ENCODE measurements around the gene SLC9A6.

SLC9A6 gene

GRCh38 chrX:135985157-135985972 lies at the start of gene SLC9A6:
Gene SLC9A6 (plus strand): TSS chrX:135985435. CDS start chrX:135985659, 224 bp downstream.
- FAIRE-seq = no peak

- peak; percentile 13 for FAIRE-seq
Measured at GRCh38 chrX:135944486-135944885, 40.7 kb upstream of the SLC9A6 start.

GRCh38 chrX:135951291-135951690 lies 33.9 kb upstream of the SLC9A6 start:
- no peak for FAIRE-seq

- no peak for FAIRE-seq
Measured at GRCh38 chrX:135973025-135973547, 12.1 kb upstream of the SLC9A6 start.

- FAIRE-seq = no peak
Measured at GRCh38 chrX:135973548-135974278, 11.5 kb upstream of the SLC9A6 start, which contains the start of gene MMGT1. Gene MMGT1 (minus strand): TSS chrX:135973988. CDS start chrX:135973675, 313 bp downstream.

- no peak for FAIRE-seq
Measured at GRCh38 chrX:135974279-135974856, 10.9 kb upstream of the SLC9A6 start.

- FAIRE-seq = no peak
Measured at GRCh38 chrX:135975421-135975820, 9.8 kb upstream of the SLC9A6 start.

- no peak for FAIRE-seq
Measured at GRCh38 chrX:135977611-135978010, 7.6 kb upstream of the SLC9A6 start.

GRCh38 chrX:135981010-135981409 lies 4.2 kb upstream of the SLC9A6 start:
- FAIRE-seq = no peak

GRCh38 chrX:135981668-135982067 lies 3.6 kb upstream of the SLC9A6 start:
- FAIRE-seq = no peak

- FAIRE-seq = no peak
Measured at GRCh38 chrX:135982860-135983259, 2.4 kb upstream of the SLC9A6 start.

- no peak for FAIRE-seq
Measured at GRCh38 chrX:135984256-135984655, 979 bp upstream of the SLC9A6 start.

- FAIRE-seq = peak; percentile 90
Measured at GRCh38 chrX:135984791-135985156, 461 bp upstream of the SLC9A6 start.

GRCh38 chrX:135985973-135986310 lies 707 bp downstream of the SLC9A6 start:
- FAIRE-seq = no peak

- FAIRE-seq = no peak
Measured at GRCh38 chrX:135988245-135988644, 3.0 kb downstream of the SLC9A6 start.

GRCh38 chrX:136015016-136015415 lies 29.8 kb downstream of the SLC9A6 start:
- FAIRE-seq = no peak

GRCh38 chrX:136016881-136017280 lies 31.6 kb downstream of the SLC9A6 start:
- no peak for FAIRE-seq

GRCh38 chrX:136019226-136019625 lies 34.0 kb downstream of the SLC9A6 start:
- no peak for FAIRE-seq

GRCh38 chrX:136021160-136021559 lies 35.9 kb downstream of the SLC9A6 start:
- FAIRE-seq = no peak

- no peak for FAIRE-seq
Measured at GRCh38 chrX:136021903-136022302, 36.7 kb downstream of the SLC9A6 start.

- FAIRE-seq = peak; percentile 94
Measured at GRCh38 chrX:136025091-136025490, 39.9 kb downstream of the SLC9A6 start.

GRCh38 chrX:136028383-136028984 lies 43.2 kb downstream of the SLC9A6 start:
- FAIRE-seq = peak; percentile 82

GRCh38 chrX:136029766-136030165 lies 44.5 kb downstream of the SLC9A6 start:
- no peak for FAIRE-seq

Data from islet of Langerhans (tissue), 1 donor.